ENCODE measurements around the gene SIDT2. TPM values are rescaled to one million over a fixed set of nuclear protein-coding genes. Genes with fewer than 3 reads are reported as not detected.

SIDT2 gene
- total RNA-seq, 1 donor = 32.0 TPM

DNA sequence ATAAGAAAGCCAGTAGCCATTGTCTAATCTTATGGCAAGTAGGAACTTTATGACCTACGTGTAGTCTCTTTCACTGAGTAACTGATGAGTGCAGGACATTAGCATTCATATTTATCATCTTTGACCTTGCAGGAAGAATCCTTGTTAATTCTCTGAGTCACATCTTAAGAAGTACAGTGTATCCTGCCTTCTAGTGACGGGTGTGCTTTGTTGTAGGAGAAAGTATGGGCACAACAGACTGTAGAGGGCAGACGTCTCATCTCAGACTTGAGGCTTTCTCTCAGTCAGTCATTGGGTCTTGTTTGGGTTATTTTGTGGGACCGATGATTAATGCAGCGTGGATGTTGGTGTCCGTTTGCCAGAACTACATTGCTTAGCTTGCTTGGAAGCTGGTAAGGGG is 60.8 kb downstream of the SIDT2 start:
- DNase-seq (ENCODE audit: low read depth in 2 of 3, low spot score in 2 of 3) = no peak

Other genes starting within 250 kb of the SIDT2 start
- gene SIK3, start 80.3 kb upstream of the SIDT2 start, total RNA-seq = 107 TPM
- 72.4 TPM for gene PAFAH1B2, start 34.5 kb upstream of the SIDT2 start, total RNA-seq
- gene TAGLN, start 20.6 kb downstream of the SIDT2 start, total RNA-seq = 1.3 TPM
- gene PCSK7, start 53.3 kb downstream of the SIDT2 start, total RNA-seq = 51.4 TPM
- gene RNF214, start 53.9 kb downstream of the SIDT2 start, total RNA-seq = 13.7 TPM
- gene BACE1-AS, start 112.6 kb downstream of the SIDT2 start, total RNA-seq = 4.0 TPM
- gene BACE1, start 137.5 kb downstream of the SIDT2 start, total RNA-seq = 17.0 TPM
- 17.2 TPM for gene CEP164, start 149.1 kb downstream of the SIDT2 start, total RNA-seq

All from hematopoietic multipotent progenitor cell (in vitro differentiated cells).